HK-2 (cell line): Measurements from ENCODE around the gene CACTIN.
A peak's percentile ranks its signal among the peaks of the same experiment; 100 is the strongest.
"Not testable (repeated sequence)": the region's sequence is repeated elsewhere in the genome, so short reads cannot be mapped to it uniquely, and the experiment has no call there.

Source experiments
- DNase-seq: peaks from one replicate; pipeline ENCODE4 v3.0.0-alpha.2; 2018; ENCODE audit not compliant: unreplicated experiment

Gene CACTIN

GRCh38 chr19:3626473-3627350, at the start of gene CACTIN:
Gene CACTIN (minus strand): TSS chr19:3626790. CDS start chr19:3626762, 28 bp downstream.
- DNase-seq, result peak; percentile 98

- no peak for DNase-seq
Measured at GRCh38 chr19:3674784-3675543, 48.4 kb upstream of the CACTIN start.

DNA sequence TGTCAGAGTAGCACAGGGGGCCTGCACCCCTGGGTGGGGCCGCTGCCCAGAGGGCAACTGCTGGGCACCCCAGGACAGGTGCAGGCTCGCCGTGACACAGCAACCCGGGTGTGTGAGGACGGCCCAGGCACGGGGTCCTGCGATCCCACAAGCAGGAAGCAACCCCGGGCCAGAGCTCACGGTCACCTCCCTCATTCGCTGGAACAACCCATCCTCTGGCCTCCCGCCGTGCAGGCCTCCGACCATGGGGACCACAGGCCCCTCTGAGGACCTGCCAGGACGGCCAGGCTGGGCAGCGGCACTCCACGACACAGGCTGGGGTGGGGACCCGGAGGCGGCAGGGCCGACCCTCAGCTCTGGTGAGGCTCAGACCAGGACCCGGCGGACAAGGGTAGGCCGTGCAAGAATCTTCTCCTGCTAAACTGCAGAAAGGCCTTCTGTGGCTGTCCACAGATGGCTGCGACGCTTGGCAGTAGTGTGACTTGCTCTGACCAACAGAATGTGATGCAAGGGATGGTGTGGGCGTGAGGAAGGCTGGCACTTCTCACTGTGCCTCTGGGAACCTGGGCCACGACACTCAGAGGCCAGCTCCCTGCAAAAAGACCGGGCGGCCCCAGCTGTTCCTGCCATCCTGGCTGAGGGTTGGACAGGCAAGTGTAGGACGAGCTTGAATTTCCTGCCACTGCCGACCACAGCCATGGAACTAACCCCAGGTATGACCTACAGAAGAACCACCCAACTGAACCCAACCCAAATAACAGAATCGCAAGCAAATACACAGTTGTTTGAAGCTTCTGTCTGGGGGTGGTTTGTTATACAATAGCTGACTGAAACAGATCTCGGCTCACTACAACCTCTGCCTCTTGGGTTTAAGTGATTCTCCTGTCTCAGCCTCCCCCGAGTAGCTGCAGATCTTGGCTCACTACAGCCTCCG, 47.2 kb upstream of the CACTIN start:
- DNase-seq, result no peak

DNA sequence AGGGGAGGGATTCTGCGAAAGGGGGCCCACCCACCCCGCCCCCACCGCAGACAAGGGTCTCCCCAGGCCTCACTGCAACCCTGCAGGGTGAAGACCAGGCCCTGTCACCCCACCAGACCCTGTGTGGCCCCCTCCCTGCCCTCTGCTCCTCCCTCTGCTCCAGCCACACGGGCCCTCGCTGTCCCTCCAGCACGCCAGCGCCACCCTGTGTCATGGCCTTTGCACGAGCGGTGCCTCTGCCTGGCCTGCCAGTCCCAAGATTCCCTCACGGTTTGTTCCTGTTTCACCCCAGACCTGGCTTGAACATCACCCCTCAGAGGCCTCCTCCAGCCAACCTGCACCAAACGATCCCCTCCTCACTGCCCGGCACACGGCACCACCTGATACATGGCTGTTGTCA, 46.4 kb upstream of the CACTIN start:
- no peak for DNase-seq

DNA sequence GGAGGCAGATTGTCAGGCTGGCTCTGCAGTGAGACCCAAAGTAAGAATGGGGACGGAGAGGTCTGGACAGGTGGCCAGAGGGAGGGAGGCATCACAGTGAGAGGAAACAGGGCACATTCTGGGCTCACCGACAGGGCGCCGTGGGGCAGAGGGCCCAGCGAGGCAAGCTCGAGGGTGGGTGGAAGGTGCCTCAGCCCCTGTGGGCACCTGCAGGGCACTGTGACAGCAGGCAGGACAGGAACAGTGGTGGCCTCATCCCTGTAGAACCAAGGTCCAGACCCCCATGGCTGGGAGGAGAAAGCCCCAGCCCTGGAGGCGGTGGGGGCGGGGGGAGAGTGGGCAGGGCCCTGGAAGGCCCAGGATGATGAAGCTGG, 46.0 kb upstream of the CACTIN start:
- no peak for DNase-seq

GRCh38 chr19:3671680-3672574, 45.3 kb upstream of the CACTIN start:
- DNase-seq, result no peak

DNA sequence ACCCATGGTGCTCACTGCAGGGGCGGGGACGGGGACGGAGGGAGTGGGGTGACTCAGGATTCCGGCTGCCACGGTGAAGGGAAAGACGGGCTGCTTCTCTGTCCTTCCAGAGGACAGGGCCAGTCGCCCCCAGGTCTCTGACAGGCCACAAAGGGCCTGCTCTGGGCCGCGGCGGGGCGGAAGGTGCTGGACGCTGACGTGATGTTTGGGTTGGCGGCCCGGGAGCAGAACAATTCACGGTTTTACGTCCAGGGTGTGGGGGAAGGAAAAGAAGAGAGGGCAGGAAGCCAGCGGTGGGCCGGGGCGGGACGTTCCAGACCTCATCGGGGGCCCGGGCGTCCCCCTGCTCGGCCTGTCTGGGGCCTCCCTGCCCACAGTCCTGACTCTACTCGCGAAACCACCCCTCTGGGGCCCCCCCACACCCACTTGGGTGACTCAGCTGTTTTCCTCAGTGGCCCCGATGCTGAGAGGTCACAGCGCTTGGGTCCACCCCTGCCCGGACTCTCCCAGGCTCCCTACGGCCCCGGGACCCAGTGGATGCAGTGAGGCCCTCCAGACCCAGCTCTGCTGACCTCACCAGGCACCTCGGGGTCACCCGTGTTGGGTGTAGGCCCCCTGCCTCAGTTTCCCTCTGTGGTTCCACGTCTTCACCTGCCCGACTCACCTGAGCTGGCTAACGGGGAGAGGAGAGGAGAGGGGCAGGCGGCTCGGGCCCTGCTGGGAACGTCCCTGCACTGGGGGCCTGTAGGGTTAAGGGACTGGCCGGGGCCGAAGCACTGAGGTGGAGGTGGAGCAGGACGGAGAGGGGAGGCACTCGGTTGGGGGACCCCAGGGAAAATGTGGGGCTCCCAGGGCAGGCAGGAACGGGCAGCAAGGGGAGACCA, 44.4 kb upstream of the CACTIN start:
- DNase-seq, result no peak

GRCh38 chr19:3669947-3670795, 43.6 kb upstream of the CACTIN start:
- no peak for DNase-seq

DNA sequence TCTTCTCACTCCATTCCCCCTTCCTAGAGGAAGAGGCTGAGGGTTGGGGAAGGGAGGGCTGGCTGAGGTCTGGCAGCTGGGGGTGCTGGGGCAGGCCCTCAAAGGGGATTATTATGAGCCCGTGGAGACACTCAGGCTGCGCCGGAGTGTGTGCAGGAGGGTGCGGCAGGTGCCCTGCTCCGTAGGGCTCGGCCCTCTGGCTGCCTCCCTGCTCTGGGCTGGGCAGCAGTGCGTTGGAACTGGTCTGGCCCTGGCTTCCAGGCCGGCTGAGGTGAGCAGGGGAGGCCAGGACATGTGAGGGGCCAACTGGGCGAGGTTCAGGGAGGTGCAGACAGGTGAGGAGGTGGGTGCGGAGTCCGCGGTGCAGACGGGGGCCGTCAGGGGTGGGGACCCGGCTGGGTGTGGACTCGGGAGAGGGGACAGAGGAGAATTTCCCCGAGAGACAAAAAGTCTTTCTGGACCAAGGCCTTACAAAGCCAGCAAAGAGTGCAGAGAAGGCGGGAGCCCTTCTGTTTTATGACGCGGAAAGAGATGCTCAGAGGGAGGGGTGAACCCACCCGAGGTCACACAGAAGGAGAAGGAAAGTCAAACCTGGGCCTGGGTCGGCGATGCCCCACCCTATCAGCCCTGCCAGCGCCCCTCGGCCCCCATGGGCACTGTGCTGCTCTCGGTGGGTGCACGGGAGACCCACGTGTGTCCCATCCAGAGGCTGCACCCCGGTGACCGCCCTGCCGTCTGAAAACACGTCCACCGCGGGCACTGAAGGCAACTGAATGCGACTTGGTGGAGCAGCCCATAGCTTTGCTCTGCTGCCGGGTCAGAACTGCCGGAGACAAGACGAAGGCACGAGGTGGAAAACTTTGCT, 42.7 kb upstream of the CACTIN start:
- no peak for DNase-seq

GRCh38 chr19:3668331-3669081, 41.9 kb upstream of the CACTIN start:
- DNase-seq, result no peak

DNA sequence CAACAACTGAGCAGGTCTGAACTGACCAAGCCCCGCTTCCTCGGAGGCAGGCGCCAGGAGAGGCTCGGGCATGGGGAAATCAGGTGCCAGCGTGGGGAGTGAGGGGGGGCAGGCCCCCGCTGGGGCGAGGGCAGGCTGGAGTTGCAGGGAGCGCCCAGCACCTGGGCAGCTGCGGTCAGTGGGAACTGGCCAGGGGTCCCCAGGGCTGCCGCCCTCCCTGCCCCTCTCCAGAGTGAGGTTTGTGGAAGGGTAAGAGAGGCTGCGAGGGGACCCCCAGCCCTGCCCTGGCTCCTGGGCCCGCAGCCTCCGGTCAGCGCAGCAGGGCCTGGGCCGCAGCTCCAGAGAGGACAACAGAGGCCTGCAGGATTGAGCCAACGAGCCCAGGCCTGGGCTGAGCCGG, 41.2 kb upstream of the CACTIN start:
- no peak for DNase-seq

GRCh38 chr19:3667037-3667638, 40.5 kb upstream of the CACTIN start:
- DNase-seq, result no peak

GRCh38 chr19:3666545-3666856, 39.9 kb upstream of the CACTIN start:
- not testable (repeated sequence) for DNase-seq

DNA sequence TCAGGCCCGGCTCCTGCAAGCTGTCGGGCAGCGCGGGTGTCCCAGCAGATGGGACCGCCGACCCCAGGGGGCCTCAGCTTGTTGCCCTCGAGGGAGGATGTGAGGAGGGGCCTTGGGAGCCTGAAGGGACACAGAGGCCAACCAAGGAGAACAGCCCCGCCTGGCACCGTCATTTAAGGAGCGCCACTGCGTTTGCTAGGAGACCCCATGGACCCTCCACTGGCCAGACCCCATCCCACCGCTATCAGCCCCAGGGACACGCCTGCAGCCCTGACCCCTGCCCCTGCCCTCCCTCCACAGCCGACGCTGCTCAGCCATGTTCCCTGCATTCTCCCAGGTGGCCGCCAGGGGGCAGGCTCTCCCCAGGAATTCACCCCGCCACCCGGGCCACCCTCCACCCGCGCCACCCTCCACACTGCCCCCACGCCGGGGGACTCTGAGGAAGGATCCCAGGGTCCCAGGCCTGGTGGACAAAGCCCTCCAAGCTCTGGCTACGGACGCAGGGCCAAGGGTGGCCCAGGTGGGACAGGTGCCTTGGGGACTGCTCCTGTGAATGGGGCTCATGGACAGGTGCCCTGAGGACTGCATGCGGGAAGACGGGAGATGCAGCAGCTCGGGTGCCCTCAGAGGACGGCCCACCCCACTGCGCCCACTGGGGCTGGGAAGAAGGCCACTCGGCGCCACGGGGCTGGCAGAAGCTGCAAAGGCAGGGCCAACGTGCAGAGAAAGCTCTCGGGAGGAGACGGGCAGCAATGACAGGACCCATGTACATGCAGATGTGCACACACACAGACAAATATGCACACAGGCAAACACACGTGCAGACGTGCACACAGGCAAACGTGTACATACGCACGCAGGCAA, 39.3 kb upstream of the CACTIN start:
- DNase-seq, result peak; percentile 69

DNA sequence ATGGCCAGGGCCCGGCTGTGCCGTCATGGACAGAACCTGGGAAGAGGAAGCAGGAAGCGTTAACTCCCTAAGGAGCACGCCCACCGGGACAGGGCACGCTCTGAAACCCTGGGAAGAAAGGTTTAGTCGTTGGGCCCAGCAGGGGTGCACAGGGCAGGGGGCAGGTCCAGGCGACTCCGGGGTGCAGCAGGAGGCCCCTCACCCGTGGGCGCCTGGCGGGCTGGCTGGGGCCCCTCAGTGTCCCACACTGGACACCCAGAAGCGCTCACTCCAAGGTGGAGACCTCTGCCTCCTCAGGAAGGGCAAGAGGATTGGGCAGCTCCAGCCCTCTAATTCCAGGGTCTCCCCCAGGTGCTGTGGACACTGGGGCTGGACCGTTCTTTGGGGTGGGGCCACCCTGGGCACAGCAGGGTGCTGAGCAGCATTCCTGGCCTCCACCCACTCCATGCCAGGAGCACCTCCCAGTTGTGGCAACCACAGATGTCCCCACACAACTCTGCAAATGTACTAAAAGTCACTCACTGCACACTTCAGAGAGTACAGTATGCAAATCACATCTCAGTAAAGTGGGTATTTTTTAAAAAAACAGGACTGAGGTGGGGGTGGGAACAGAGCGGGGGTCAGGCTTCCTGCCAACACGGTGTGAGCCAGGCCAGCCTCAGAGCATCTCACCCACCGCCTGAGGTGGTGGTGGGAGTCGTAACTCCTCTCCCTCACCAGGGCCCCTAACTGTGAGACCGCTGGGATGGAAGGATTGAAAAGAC, 38.5 kb upstream of the CACTIN start:
- DNase-seq, result no peak
